Ascending aorta (tissue), 2 donors: ENCODE data around the gene FRAS1. TPM values are rescaled to one million over a fixed set of nuclear protein-coding genes. Genes with fewer than 3 reads are reported as not detected.

Experiments used
- DNase-seq, 2 donors: peaks; one replicate each; pipeline ENCODE4 v3.0.0-alpha.2; 2019; ENCODE audit warnings: low spot score in 2 of 2
- H3K27ac ChIP-seq, 2 donors: fragments of 200-600 bp; sonication (generic); one replicate each; pipeline ENCODE4 v1.5.1; 2016 to 2017; ENCODE audit warnings: mild to moderate bottlenecking in 1 of 2
- H3K27me3 ChIP-seq: fragments of 200-600 bp; sonication (generic); one replicate; pipeline ENCODE4 v1.5.1; 2017
- H3K36me3 ChIP-seq, 2 donors: fragments of 200-600 bp; sonication (generic); one replicate each; pipeline ENCODE4 v1.5.1; 2016
- H3K4me1 ChIP-seq, 2 donors: fragments of 200-600 bp; sonication (generic); one replicate each; pipeline ENCODE4 v1.5.1; 2016 to 2017; ENCODE audit warnings: mild to moderate bottlenecking in 1 of 2
- H3K4me3 ChIP-seq, 2 donors: fragments of 200-600 bp; sonication (generic); one replicate each; pipeline ENCODE4 v1.5.1; 2016 to 2017; ENCODE audit warnings: mild to moderate bottlenecking in 1 of 2
- H3K9me3 ChIP-seq, 2 donors: fragments of 200-600 bp; sonication (generic); one replicate each; pipeline ENCODE4 v1.5.1; 2016
- intact Hi-C: fragments of 100-400 bp; cut with DNase I; formaldehyde crosslinking; loops from one replicate; pipeline ENCODE4 v1.15.1; 2023
- total RNA-seq: library from RNA; depleted of rRNA; stranded (reverse); fragments of >200 nt; gene quantifications from one replicate; pipeline ENCODE4 v1.1.0, GENCODE V29; 2016
- TF ChIP-seq, protein P1 (sequence below), 3 experiments: fragments of 200-600 bp in 2 of 3; fragments of 450-650 bp in 1 of 3; sonication (generic) in 2 of 3; IDR thresholded peaks; one replicate each; pipeline ENCODE4 v1.5.1; 2016 to 2019; ENCODE audit warnings: antibody characterized with exemption in 3 of 3, mild to moderate bottlenecking in 1 of 3, moderate library complexity in 1 of 3

The FRAS1 gene
- total RNA-seq, 1 donor from 2014 or later = 0.75 TPM

DNA sequence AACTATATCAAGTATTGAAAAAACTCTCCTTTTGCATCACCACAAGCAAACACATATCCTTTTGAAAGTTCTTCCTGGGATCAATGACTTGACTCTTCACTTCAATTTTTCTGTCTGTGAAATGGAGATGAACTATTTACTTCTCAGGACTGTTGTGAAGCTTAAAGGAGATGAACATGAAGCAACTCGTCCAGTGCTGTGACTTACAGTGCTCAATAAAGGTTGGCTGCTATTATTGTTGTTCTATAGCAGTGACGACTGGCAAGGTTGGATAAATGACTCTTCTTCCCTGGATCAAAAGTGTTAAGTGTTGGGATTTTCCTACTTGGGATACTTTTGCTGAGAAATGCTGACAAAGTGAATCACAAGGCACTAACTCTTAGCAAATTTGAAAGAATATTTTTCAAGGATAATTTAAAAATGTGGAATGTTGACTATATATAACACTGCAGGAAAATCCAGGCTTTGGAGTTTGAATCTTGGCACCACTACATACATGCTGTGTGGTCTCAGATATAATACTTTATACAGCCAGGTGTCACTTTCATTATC, 13.7 kb downstream of the FRAS1 start:
- H3K36me3 ChIP-seq = no peaks in the 10 kb centered on the region
- H3K9me3 ChIP-seq = no peaks in the 10 kb centered on the region
- no peaks in the 10 kb centered on the region for H3K4me1 ChIP-seq
- TF ChIP-seq, protein P1, sequence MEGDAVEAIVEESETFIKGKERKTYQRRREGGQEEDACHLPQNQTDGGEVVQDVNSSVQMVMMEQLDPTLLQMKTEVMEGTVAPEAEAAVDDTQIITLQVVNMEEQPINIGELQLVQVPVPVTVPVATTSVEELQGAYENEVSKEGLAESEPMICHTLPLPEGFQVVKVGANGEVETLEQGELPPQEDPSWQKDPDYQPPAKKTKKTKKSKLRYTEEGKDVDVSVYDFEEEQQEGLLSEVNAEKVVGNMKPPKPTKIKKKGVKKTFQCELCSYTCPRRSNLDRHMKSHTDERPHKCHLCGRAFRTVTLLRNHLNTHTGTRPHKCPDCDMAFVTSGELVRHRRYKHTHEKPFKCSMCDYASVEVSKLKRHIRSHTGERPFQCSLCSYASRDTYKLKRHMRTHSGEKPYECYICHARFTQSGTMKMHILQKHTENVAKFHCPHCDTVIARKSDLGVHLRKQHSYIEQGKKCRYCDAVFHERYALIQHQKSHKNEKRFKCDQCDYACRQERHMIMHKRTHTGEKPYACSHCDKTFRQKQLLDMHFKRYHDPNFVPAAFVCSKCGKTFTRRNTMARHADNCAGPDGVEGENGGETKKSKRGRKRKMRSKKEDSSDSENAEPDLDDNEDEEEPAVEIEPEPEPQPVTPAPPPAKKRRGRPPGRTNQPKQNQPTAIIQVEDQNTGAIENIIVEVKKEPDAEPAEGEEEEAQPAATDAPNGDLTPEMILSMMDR (IDR thresholded peaks at IDR 0.05) = no peak
- H3K4me3 ChIP-seq = no peak overlapping the region
- no peaks in the 10 kb centered on the region for H3K27me3 ChIP-seq
- intact Hi-C loops = no loop called here
- no peak for DNase-seq
- no peak overlapping the region for H3K27ac ChIP-seq

DNA sequence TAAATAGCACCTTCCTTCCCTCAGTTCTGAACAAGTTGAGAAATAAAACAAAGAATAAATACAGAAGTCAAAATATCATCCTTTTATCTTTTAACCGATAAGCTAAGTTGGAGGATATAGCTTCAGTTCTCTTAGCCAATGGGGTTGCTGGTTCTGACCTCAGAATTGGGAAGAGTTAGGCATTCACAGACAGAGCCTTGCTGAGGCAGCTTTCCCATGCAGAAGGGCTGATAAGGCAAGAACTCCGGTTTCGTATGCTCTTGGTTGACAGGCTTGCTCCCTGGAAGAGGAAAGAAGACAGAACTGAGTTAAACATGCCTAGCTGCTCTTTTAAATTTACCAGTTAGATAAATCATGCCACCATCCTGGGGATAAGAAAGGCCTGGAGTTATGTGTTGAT, 17.6 kb downstream of the FRAS1 start:
- Histone ChIP-seq H3K27ac (no peak overlapping the region), H3K4me3 (no peak overlapping the region), H3K4me1 (no peaks in the 10 kb centered on the region), H3K27me3 (no peaks in the 10 kb centered on the region), H3K36me3 (no peaks in the 10 kb centered on the region), H3K9me3 (no peaks in the 10 kb centered on the region)
- intact Hi-C loops = no loop called here
- no peak for DNase-seq
- TF ChIP-seq, protein P1 (IDR thresholded peaks at IDR 0.05) = no peak

DNA sequence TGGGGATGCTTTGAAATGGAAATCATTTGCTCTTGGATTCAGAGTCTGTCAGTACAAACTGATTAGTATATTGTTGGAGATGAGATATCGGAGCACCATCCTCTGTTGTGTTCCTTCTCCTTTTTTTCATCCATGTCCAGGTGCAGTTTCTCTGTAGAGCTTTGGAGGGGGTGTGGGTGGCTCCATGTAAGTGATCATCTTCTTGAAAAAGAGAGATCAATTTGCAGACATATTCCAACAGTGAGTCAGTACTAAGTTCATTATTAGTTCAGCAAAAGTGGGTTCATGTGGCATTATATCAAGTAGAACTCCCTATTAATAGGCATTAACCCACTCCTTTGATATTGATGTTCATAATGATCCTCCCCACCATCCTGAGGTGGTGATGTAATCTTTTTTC, 18.9 kb downstream of the FRAS1 start:
- Histone ChIP-seq H3K27me3 (no peaks in the 10 kb centered on the region), H3K36me3 (no peaks in the 10 kb centered on the region), H3K4me3 (no peak overlapping the region), H3K4me1 (no peaks in the 10 kb centered on the region), H3K9me3 (no peaks in the 10 kb centered on the region), H3K27ac (no peak overlapping the region)
- DNase-seq = no peak
- intact Hi-C loops = no loop called here
- TF ChIP-seq, protein P1 (IDR thresholded peaks at IDR 0.05) = no peak

DNA sequence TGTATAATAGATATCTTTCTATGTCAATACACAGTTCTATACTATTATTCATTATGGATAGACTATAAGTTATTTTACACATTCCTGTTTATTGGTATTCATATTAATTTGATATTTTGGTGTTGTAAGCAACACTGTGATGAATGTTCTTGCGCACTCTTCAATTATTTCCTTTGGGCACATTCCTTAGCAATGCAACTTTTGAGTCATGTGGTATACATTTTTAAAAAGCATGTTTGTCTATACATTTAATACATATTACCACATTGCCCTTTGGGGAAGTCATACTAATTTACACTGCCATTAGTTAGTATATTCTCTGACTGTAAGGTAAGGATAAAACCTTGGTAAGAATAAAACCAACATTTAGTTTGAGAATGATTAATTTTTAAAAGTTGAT, 21.0 kb downstream of the FRAS1 start:
- no peaks in the 10 kb centered on the region for H3K9me3 ChIP-seq
- H3K27me3 ChIP-seq = no peaks in the 10 kb centered on the region
- no peak for DNase-seq
- H3K36me3 ChIP-seq = no peaks in the 10 kb centered on the region
- H3K27ac ChIP-seq = no peak overlapping the region
- intact Hi-C loops = no loop called here
- no peak overlapping the region for H3K4me3 ChIP-seq
- TF ChIP-seq, protein P1 (IDR thresholded peaks at IDR 0.05) = no peak
- H3K4me1 ChIP-seq = no peaks in the 10 kb centered on the region

DNA sequence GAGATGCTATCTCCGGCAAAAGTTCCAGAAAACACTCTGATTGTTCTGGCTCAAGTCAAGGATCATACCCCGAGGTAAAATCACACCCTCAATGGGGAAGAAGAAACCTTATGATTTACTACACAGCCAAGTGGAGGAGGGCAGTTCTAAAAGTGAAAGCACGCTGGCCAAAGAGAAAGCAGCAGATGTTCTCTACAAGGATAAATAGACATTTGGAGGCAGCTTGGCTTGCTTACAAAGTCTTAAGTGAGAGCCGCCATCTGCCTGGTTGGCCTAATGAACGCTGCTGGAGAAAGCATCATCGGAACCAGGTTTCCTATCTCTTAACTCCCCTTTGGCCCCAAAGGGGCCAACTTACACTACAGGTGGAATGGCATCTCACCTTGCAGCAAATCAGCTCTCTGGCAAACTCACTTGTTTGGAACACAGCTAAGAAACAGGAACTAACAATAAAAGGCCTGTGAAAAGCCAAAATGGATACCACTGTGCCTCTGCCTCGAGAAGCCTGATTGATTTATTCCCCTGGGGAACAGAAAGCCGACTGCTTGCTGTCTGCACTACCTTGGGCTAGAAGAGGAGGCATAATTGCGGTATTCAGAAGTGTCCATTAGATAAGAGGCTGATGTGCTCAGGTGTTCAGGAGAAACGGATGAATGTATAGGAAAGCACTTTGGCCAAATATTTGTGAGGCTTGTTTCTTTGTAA, 22.8 kb downstream of the FRAS1 start:
- no peak for DNase-seq
- intact Hi-C loops = no loop called here
- Histone ChIP-seq H3K4me1 (no peaks in the 10 kb centered on the region), H3K4me3 (no peak overlapping the region), H3K9me3 (no peaks in the 10 kb centered on the region), H3K36me3 (no peaks in the 10 kb centered on the region), H3K27me3 (no peaks in the 10 kb centered on the region), H3K27ac (no peak overlapping the region)
- TF ChIP-seq, protein P1 (IDR thresholded peaks at IDR 0.05) = no peak
